ENCODE measurements around the gene CRISP3. TPM values are rescaled to one million over a fixed set of nuclear protein-coding genes. Genes with fewer than 3 reads are reported as not detected.
"Not testable (repeated sequence)": the region's sequence is repeated elsewhere in the genome, so short reads cannot be mapped to it uniquely, and the experiment has no call there.

CRISP3 gene
- total RNA-seq, 1 donor = not detected

DNA sequence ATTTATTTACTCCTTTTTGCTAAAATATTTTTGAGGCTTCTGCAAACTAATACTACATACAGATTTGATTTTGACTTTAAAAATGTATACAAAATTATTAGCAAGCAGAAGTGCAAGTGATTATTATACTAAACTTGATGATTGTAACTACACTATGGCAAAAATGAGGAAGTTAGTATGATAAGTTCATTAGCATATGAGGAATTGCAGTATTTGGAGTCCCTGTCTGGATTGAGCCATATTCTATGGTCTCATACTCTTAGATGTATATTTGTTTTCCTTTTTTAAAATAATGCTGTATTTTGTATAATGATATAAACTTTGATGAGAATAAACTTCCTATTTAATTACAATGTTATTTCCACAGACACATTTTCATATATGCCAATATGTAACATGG lies 13.9 kb downstream of the CRISP3 start:
- H3K27me3 ChIP-seq (ENCODE audit: insufficient read depth, low read length) = no peaks in the 10 kb centered on the region
- no peaks in the 10 kb centered on the region for H3K4me1 ChIP-seq (ENCODE audit: insufficient read depth, low read length)
- H3K4me3 ChIP-seq (ENCODE audit: insufficient read depth, low read length) = no peak overlapping the region
- TF ChIP-seq, protein P1, sequence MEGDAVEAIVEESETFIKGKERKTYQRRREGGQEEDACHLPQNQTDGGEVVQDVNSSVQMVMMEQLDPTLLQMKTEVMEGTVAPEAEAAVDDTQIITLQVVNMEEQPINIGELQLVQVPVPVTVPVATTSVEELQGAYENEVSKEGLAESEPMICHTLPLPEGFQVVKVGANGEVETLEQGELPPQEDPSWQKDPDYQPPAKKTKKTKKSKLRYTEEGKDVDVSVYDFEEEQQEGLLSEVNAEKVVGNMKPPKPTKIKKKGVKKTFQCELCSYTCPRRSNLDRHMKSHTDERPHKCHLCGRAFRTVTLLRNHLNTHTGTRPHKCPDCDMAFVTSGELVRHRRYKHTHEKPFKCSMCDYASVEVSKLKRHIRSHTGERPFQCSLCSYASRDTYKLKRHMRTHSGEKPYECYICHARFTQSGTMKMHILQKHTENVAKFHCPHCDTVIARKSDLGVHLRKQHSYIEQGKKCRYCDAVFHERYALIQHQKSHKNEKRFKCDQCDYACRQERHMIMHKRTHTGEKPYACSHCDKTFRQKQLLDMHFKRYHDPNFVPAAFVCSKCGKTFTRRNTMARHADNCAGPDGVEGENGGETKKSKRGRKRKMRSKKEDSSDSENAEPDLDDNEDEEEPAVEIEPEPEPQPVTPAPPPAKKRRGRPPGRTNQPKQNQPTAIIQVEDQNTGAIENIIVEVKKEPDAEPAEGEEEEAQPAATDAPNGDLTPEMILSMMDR (IDR thresholded peaks at IDR 0.05; ENCODE audit: extremely low read depth, low read depth, low read length) = no peak
- peaks cover 3% of the 10 kb centered on the region for H3K9me3 ChIP-seq (ENCODE audit: low read depth, low read length)
- H4K20me1 ChIP-seq (ENCODE audit: insufficient read depth, low read length) = no peaks in the 10 kb centered on the region
- no peak overlapping the region for H3K4me2 ChIP-seq (ENCODE audit: insufficient read depth, low read length)
- no peak for DNase-seq (ENCODE audit: insufficient read length, low spot score, missing footprints)
- no peak overlapping the region for H3K27ac ChIP-seq (ENCODE audit: low read depth, low read length)
- H3K36me3 ChIP-seq (ENCODE audit: insufficient read depth, low read length) = no peaks in the 10 kb centered on the region
- no peaks in the 10 kb centered on the region for H3K79me2 ChIP-seq (ENCODE audit: insufficient read depth, low read length)
- H2AFZ ChIP-seq (ENCODE audit: low read length) = no peak overlapping the region

DNA sequence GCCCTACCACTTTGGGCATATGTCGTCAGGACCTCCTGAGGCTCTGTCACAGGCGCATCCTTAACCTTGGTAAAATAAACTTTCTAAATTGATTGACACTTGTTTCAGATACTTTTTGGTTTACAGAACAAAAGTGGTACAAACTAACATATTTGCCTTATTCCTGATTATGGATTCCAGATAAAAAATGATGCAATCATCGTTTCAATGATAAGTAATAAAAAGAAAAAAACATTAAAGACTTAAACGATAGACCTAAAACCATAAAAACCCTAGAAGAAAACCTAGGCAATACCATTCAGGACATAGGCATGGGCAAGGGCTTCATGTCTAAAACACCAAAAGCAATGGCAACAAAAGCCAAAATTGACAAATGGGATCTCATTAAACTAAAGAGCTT lies 20.3 kb downstream of the CRISP3 start:
- H3K4me2 ChIP-seq (ENCODE audit: insufficient read depth, low read length); H3K4me1 ChIP-seq (ENCODE audit: insufficient read depth, low read length); H3K79me2 ChIP-seq (ENCODE audit: insufficient read depth, low read length); H3K9me3 ChIP-seq (ENCODE audit: low read depth, low read length); H3K27ac ChIP-seq (ENCODE audit: low read depth, low read length); H2AFZ ChIP-seq (ENCODE audit: low read length); DNase-seq (ENCODE audit: insufficient read length, low spot score, missing footprints); H3K4me3 ChIP-seq (ENCODE audit: insufficient read depth, low read length); H3K27me3 ChIP-seq (ENCODE audit: insufficient read depth, low read length); H3K36me3 ChIP-seq (ENCODE audit: insufficient read depth, low read length); H4K20me1 ChIP-seq (ENCODE audit: insufficient read depth, low read length): not testable (repeated sequence)

DNA sequence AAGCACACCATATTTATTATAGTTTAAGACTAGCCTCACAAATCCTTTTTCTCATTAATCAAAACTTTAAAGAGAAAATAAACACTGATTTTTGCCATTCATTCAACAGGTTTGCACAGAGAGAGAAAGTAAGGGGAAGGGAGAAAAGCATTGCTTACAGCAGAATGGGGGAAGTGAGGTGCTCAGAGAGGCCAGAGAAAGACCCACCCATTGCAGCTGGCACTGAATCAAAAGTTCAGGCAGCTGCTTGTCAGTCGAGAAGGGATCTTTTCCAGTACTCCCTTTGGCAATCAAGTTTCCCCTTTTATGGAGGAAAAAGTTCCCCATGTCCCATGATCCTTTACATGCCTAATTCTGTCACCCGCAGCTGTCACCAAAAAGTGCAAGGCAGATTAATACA lies 22.9 kb downstream of the CRISP3 start:
- DNase-seq (ENCODE audit: insufficient read length, low spot score, missing footprints) = no peak
- Histone ChIP-seq H3K4me1 (ENCODE audit: insufficient read depth, low read length) (no peaks in the 10 kb centered on the region), H3K27me3 (ENCODE audit: insufficient read depth, low read length) (no peaks in the 10 kb centered on the region)

DNA sequence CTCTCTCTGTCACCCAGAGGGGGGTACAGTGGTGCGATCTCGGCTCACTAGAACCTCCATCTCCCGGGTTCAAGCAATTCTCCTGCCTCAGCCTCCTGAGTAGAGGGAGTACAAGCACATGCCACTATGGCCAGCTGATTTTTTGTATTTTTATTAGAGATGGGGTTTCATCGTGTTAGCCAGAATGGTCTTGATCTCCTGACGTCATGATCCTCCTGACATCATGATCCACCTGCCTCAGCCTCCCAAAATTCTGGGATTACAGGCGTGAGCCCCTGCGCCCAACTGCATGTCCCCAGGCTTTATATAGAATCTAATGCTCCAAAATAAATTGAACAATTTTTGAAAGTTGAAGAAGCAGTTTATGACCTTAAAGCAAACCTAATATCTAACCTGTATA lies 23.8 kb downstream of the CRISP3 start:
- Histone ChIP-seq H3K27me3 (ENCODE audit: insufficient read depth, low read length) (no peaks in the 10 kb centered on the region), H3K27ac (ENCODE audit: low read depth, low read length) (no peak overlapping the region), H3K79me2 (ENCODE audit: insufficient read depth, low read length) (no peaks in the 10 kb centered on the region), H2AFZ (ENCODE audit: low read length) (no peak overlapping the region), H3K4me1 (ENCODE audit: insufficient read depth, low read length) (no peaks in the 10 kb centered on the region), H3K4me3 (ENCODE audit: insufficient read depth, low read length) (no peak overlapping the region), H3K4me2 (ENCODE audit: insufficient read depth, low read length) (no peak overlapping the region), H4K20me1 (ENCODE audit: insufficient read depth, low read length) (no peaks in the 10 kb centered on the region), H3K36me3 (ENCODE audit: insufficient read depth, low read length) (no peaks in the 10 kb centered on the region), H3K9me3 (ENCODE audit: low read depth, low read length) (no peaks in the 10 kb centered on the region)
- TF ChIP-seq, protein P1 (IDR thresholded peaks at IDR 0.05; ENCODE audit: extremely low read depth, low read depth, low read length) = no peak
- no peak for DNase-seq (ENCODE audit: insufficient read length, low spot score, missing footprints)

More for the DNA sequence above, 22.9 kb downstream of the CRISP3 start:
- H3K79me2 ChIP-seq (ENCODE audit: insufficient read depth, low read length) = no peaks in the 10 kb centered on the region
- H3K9me3 ChIP-seq (ENCODE audit: low read depth, low read length) = no peaks in the 10 kb centered on the region
- H3K4me3 ChIP-seq (ENCODE audit: insufficient read depth, low read length) = no peak overlapping the region
- no peaks in the 10 kb centered on the region for H3K36me3 ChIP-seq (ENCODE audit: insufficient read depth, low read length)
- H3K4me2 ChIP-seq (ENCODE audit: insufficient read depth, low read length) = no peak overlapping the region
- TF ChIP-seq, protein P1 (IDR thresholded peaks at IDR 0.05; ENCODE audit: extremely low read depth, low read depth, low read length) = no peak
- no peaks in the 10 kb centered on the region for H4K20me1 ChIP-seq (ENCODE audit: insufficient read depth, low read length)
- H3K27ac ChIP-seq (ENCODE audit: low read depth, low read length) = no peak overlapping the region
- no peak overlapping the region for H2AFZ ChIP-seq (ENCODE audit: low read length)

All from osteoblast (primary cell).